Stimulated activated CD4-positive, alpha-beta T cell treated with anti-CD3 and anti-CD28 coated beads, Interleukin-4, amount 100 ng/mL, for 48 hours (primary cell): Measurements from ENCODE around the gene MAPK14.
A peak's percentile ranks its signal among the peaks of the same experiment; 100 is the strongest.
"Not testable (repeated sequence)": the region's sequence is repeated elsewhere in the genome, so short reads cannot be mapped to it uniquely, and the experiment has no call there.

Experiments used
- DNase-seq, 2 donors: peaks; one replicate each; pipeline ENCODE4 v3.0.0-alpha.2; 2020; ENCODE audit warnings: low read depth in 2 of 2

The MAPK14 gene

DNA sequence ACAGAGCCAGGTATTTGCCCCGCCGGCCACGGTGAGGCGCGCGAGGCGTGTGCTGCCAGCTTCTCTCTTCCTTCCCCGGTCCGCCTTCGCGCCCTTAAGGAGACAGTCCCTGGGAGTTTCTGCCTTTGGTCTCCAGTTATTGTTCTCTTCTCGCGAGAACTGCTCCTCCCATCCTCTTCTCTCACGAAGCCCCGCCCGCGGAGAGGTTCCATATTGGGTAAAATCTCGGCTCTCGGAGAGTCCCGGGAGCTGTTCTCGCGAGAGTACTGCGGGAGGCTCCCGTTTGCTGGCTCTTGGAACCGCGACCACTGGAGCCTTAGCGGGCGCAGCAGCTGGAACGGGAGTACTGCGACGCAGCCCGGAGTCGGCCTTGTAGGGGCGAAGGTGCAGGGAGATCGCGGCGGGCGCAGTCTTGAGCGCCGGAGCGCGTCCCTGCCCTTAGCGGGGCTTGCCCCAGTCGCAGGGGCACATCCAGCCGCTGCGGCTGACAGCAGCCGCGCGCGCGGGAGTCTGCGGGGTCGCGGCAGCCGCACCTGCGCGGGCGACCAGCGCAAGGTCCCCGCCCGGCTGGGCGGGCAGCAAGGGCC lies at the start of gene MAPK14:
Gene MAPK14 (plus strand): TSS at position 308 of the 587 bp plus-strand sequence. CDS start 350 bp downstream, outside the sequence.
- DNase-seq: peak; percentile 98

DNA sequence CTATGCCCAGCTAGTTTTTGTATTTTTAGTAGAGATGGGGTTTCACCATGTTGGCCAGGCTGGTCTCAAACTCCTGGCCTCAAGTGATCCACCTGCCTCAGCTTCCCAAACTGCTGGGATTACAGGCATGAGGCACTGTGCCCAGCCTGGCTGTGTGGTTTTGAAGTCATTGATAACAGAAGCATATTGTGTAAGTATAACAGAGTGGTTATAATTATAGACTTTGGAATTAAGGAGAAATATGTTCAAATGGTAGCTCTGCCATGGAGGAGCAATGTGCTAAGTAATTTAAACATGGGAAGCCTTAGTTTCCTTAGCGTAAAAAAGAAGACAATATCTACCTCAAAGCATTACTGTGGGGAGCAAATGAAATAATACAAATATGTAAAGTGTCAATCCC lies 47.5 kb upstream of the MAPK14 start:
- DNase-seq: not testable (repeated sequence)

DNA sequence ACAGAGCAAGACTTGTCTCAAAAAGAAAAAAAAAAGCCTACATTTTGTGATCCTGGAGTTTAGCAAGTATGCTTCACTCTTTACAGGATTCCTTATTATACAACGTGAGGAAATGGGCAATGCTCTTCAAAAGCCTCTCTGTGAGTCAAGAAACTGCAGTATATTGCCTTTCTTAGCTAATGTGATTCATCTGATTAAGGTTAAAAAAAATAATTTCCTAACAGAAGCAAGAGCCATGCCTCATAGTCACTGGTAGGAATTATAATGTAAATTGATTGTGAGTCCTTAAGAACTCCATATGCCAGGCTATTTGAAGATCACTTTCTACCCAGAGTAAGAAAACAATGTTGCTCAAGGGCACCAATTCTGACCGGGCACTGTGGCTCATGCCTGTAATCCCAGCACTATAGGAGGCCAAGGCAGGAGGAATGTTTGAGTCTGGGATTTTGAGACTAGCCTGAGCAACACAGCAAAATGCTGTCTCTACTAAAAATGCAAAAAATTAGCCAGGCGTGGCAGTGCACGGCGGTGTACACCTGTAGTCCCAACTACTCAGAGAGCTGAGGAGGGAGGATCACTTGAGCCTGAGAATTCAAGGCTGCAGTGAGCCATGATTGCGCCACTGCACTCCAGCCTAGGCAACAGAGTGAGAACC lies 46.5 kb upstream of the MAPK14 start:
- DNase-seq: no peak

DNA sequence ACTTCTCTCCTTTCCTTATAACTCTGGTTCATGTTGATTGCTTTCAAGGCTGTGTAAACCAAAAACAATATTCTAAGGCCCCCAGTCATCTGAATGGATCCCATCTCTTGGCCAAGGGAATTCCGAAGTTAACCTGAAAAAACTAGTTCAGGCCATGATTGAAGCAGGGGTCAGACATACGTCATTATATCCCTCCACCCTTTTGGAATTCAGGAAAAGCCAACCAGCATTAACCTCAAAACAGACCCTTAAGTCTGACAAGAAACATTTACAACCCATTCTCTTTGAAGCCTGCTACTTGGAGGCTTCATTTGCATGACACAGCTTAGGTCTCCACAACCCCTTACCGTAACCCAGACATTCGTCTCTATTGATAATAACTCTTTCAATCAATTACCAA lies 42.9 kb upstream of the MAPK14 start:
- no peak for DNase-seq

DNA sequence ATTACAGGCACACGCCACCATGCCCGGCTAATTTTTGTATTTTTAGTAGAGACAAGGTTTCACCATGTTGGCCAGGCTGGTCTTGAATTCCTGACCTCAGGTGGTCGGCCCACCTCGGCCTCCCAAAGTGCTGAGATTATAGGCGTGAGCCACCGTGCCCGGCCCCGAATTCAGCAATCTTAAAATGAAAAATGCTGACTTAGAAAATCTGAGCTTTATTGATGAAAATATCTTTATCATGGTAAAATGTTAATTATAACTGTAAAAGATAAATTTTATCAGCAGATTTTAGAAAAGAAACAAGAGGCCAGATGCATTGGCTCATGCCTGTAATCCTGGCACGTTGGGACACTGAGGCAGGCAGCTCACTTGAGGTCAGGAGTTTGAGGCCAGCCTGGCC lies 39.6 kb upstream of the MAPK14 start:
- not testable (repeated sequence) for DNase-seq

DNA sequence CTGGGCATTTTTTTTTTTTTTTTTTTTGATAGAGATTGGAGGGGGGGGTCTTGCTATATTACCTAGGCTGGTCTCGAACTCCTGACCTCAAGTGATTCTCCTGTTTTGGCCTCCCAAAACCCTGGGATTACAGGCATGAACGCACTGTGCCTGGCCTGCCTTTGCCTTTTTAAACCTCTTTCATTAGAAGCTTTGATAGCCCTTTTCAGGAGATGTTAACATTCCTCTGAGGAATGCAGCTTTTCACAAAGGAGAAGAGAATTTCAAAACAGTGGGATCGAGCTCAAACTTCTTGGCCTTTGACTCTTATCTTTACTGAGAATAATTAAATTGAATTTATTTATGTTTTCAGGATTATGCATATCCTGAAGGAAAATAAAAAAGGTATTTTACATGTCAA lies 34.5 kb upstream of the MAPK14 start:
- DNase-seq: no peak

DNA sequence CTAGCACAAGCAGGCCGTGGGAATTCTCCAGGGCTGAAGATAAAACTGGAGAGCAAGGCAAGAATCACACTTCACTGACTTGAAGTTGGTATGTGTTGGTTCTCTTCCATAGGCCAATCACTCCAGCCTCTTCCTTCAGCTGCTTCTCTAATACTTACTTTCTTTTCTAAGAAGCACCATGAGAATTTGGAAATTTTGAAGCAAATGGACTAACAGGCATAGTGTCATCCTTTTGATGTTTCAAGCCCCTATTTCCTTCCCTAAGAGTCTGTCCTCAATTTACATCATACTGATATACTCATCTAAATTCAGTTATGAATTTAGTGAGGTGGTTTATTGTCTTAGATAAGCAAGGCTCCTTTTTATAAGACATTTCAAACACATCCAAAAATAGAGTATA lies 27.2 kb upstream of the MAPK14 start:
- DNase-seq: no peak

DNA sequence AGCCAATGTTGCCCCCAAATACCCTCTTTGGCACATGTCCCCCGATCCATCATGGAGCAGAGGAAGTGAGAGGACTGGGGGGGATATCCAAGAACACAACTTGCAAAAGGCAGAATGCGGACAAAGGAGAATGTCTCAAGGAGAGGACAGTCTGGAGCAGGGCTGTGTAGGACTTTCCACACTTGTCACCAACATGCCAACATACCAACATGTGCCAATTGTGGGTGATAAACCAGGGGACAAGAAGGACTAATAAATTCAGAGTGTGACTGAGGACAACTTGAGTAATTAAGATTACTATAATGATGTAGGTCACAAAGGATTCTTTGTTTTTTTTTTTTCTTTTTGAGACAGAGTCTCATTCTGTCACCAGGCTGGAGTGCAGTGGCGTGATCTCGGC lies 11.9 kb upstream of the MAPK14 start:
- DNase-seq: no peak

DNA sequence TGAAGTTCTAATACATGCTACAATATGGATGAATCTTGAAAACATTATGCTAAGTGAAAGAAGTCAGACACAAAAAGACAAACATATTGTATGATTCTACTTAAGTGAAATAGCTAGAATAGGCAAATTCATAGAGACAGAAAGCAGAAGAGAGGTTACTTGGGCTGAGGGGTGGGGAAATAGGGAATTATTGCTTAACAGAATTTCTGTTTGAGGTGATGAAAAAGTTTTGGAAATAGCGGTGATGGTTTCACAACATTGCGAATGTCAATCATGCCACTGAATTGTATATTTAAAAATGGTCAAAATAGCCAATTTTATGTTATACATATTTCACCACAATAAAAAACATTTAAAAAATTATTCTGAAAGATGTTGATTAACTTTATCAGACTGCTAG lies 9.3 kb upstream of the MAPK14 start:
- DNase-seq: no peak

DNA sequence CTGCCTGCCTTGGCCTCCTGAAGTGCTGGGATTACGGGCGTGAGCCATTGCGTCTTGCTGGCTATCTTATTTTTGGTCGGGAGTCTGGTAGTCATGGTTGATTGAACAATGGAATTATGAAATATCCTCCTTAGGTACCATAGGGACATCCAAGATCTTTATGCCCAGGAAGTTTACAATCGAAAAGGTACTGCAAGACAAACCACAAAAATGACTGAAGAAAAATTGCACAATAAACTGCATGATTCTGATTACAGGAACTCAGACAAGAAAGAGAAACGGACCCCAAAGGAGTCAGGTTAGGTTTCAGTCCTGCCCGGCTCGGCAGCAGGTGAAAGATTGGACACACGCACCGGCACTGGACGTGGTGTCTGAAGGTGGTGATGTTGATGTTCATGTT lies 8.4 kb upstream of the MAPK14 start:
- no peak for DNase-seq

DNA sequence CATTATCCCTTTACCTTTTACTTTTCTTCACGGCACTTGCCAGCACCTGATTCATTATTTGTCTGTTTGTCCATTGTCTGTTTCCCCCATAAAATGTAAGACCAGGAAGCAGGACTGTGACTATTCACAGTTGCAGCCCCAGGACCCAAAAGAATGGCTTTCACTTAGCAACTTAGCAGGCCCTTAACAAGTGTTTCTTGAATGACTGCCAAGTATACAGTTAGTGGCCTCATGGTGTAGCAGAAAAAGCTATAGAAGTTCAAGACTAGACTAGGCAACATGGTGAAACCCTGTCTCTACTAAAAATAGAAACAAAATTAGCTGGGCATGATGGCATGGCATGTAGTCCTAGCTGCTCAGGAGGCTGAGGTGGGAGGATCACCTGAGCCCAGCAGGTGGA lies 7.5 kb upstream of the MAPK14 start:
- no peak for DNase-seq

DNA sequence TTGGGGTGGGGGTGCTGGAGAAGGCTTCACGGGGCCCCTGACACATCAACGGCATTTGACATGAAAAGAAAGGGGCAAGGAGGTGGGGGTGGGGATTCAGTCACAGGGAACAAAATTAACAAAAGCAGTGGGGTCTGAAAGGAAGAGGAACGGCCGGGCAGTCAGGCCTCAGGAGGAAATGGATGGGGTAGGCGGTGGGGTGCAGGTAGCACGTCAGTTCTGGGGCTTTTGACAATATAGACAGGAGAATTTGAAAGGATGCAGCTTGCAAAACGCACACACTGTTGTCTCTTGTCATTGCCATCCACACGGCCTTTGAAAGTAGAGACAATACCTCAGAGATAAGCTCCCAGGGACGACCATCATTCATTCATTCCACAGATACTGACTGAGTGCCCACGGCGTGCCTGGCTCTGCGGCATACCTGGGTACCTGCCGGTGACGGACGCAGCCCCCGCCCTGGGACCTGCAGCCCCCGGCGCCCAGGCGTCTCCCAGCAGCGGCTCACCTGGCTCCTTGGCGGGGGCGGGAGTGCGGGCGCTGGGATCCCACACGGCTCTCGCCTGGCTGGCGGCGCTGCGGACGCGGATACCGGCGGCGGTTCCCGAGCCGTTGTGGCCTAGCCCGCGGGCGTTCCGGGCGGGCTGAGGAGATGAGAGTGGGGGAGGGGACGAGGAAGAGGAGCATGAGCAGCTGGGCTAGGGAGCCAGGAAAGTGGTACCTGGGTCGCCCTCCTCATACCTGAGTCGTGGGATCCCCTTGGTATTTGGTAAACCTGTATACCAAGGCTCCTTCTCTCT lies 3.4 kb upstream of the MAPK14 start, which contains the start of gene SLC26A8:
Gene SLC26A8 (minus strand): TSS at position 646 of the 800 bp plus-strand sequence. CDS start 4,934 bp downstream, outside the sequence.
- DNase-seq: no peak

DNA sequence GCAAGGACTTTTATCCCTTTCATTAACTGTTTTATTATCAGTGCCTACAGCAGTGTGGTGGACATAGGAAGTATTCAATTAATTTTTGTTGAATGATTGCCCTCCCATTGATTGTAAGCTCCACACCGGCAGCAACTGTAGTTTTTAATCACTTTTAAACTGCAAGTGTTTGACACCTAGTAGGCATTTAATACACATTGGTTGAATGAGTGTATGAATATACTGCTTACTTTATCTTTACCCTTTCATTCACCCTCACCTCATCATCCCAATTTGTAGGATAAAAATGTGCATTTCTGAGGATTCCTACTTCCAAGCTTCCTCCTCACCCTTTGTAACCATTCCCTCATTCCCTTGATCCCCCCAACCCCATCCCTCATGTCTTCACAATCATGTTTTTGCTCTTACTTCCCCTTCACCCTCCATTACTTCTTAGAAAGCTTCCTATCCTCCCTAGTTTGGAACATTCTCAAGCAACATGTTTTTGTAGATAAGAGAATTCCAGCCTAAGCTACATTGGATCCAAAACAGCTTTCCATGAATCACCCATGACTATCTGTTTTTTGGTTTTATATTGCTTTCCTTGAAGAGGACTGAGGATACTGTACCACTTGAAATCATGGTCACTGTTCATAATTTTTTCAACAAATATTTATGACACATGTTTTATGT lies 2.2 kb upstream of the MAPK14 start:
- no peak for DNase-seq

DNA sequence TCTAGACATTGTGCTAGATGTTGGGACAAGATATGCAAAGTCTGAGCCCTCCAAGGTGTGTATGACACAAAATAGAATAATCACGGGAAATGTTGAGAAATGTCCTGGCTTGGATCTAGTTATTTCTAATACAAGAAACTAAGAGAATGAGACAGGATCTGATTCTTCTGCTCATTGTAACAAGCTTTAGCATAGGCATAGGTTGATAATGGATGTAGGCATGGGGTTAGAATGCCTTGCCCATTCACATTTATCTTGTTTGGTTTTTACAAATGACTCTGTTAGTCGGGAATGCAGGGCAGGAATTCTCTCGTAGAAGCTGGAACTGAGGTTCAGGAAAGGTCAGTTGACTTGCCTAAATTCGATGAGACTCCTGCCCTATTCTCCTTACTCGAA lies 1.7 kb upstream of the MAPK14 start:
- DNase-seq: no peak

DNA sequence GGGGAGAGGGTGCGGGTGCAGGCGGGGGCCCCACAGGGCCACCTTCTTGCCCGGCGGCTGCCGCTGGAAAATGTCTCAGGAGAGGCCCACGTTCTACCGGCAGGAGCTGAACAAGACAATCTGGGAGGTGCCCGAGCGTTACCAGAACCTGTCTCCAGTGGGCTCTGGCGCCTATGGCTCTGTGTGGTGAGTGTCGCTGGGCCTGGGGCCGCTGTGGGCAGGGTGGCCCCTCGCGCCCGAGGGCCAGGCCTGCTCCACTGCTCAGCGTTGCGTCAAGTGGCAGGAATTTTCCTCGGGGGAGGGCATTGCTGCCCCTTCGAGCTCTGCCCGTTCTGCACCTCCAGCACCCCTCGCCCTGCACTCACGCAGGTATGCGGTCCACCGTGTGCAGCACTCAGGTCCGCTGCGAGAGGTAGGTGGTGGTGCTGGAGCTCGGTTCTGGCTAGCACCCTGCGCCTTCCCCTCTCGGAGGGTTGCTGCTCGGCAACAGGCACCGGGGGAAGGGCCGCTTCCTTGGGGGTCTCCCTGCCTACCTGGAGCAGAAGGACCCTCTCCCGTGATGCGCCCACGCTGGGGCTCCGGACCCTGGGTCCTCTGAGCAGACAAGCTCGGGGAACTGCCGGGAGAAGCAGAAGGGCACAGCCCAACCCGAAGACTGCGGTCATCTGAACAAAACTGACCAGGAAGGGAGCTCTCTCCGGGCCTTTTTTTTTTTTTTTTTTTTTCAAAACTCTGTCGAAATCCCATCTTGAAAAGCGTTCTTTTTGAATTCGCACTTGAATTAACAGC lies 674 bp downstream of the MAPK14 start:
- DNase-seq: peak; percentile 13 to 22

DNA sequence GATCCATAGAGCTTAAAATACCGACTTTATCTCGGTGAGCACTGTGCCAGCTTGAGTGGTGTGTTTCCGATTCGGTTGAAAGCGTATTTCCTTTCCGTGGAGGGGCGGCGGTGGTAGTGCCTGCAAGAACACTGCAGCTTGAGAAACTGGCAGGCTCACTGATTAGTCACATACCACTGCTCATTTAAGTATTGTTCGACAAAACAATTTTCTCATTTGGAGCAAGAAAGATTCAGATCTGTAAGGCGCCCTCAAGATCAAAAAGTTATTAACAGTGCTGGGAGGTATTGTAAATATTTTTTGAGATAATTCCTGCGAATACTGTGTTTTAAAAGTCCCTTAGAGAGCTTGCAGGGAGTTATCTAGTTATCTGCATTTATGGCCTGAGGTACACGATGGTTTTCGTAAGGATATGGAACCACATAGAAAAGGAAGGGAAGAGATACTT lies 1.3 kb downstream of the MAPK14 start:
- DNase-seq: peak; percentile 66 to 68

DNA sequence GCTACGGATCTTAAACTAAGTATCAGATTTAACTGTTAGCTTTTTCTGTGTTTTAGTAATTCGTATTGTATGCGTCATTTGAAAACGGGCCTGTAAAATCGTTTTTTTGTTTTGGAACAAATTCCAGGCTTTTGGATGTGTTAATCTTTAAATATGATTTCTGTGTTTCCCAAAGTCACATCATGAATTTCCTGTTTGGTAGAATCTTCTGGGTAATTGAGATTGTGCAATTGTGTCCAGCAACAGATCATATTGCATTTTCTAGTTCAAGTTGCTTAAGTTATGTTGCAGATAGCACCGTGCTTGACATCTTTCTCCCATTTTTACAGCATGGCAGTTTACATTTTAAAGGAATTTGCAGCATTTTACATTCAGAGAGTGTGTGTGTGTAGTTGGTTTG lies 1.9 kb downstream of the MAPK14 start:
- DNase-seq: no peak

DNA sequence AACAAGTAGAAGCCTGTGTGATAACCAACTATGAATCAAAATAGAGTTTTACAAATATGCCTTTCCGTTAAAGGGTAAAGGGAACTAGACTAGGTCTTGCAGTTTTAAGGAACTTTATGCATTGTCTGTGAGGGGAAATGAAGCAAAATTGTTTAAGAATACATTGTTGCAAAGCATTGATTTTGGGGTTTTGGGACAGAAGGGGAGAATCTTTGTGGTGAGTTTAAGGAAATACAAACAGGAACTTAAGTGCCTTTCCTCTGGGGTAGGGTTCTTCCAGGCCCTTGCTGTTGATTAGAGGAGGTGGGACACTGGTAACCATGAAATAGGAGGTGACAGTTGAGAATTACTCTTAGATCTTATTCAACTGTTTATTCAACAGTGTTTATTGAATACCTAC lies 4.7 kb downstream of the MAPK14 start:
- no peak for DNase-seq

DNA sequence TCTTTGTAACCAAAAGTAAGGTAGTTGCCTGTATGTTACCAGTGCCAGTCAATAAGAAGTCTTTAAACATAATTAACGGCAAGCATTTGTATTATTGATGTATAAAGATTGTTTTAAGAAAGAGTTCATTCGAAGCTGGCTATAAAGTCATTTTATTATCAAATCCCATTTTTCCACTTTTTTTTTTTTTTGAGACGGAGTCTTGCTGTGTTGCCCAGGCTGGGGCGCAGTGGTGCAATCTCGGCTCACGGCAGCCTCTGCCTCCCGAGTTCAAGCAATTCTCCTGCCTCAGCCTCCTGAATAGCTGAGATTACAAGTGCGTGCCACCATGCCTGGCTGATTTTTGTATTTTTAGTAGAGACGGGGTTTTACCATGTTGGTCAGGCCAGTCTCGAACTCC lies 5.5 kb downstream of the MAPK14 start:
- not testable (repeated sequence) for DNase-seq

DNA sequence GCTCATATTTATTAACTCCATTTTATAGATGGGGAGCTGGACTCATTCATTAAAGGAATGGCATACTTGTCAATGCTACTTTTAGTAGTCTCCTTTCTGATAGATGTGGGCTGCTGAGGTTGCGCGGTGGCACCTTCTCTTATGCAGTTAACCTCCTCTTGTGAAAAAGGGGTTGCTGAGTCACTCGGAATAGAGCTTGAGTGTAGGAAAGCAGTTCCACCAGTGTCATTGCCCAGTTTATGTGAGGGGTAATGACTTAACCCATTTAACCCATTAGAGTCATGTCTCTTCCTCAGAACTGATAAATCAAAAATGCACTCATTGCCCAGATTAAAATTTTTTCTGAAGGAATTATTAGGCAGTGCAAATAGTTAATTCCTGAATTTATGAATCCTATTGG lies 6.3 kb downstream of the MAPK14 start:
- DNase-seq: peak; percentile 12 to 14

DNA sequence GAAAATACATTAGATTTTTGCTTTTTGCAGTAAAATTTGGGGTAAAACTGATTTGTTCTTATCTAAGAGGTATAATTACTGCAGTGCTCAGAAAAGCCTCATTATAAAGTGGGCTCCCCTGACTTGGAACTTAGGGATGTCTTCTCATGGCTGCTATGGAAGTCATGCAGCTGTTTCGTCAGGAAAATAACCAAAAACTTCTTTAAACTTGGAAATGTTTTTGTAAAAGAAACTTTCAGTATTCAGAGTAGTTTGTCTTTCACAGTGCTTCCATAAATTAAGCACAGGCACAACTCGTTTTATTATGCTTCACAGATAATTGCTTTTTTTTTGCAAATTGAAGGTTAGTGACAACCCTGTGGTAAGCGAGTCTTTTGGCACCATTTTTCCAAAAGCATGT lies 6.8 kb downstream of the MAPK14 start:
- no peak for DNase-seq
